ENCODE data around the gene EIF3A.

EIF3A gene

GRCh38 chr10:119061352-119061751, 19.3 kb downstream of the EIF3A start:
- peaks cover 98% of the 10 kb centered on the region for H3K36me3 ChIP-seq
- no peak for TF ChIP-seq CTCF (IDR thresholded peaks at IDR 0.05; ENCODE audit: low read depth, low read length)
- DNase-seq = no peak
- no peaks in the 10 kb centered on the region for H3K9me3 ChIP-seq (ENCODE audit: severe bottlenecking)
- H3K4me3 ChIP-seq (ENCODE audit: low read depth, low read length) = no peak overlapping the region
- no peak overlapping the region for H3K27ac ChIP-seq
- no peaks in the 10 kb centered on the region for H3K27me3 ChIP-seq (ENCODE audit: insufficient read depth, low read depth, severe bottlenecking)

GRCh38 chr10:119060107-119060506, 20.5 kb downstream of the EIF3A start:
- no peak overlapping the region for H3K4me3 ChIP-seq (ENCODE audit: low read depth, low read length)
- DNase-seq = no peak
- no peaks in the 10 kb centered on the region for H3K27me3 ChIP-seq (ENCODE audit: insufficient read depth, low read depth, severe bottlenecking)
- peaks cover 100% of the 10 kb centered on the region for H3K36me3 ChIP-seq
- no peaks in the 10 kb centered on the region for H3K9me3 ChIP-seq (ENCODE audit: severe bottlenecking)
- TF ChIP-seq CTCF (IDR thresholded peaks at IDR 0.05; ENCODE audit: low read depth, low read length) = no peak
- no peak overlapping the region for H3K27ac ChIP-seq

- Histone ChIP-seq H3K9me3 (ENCODE audit: severe bottlenecking) (no peaks in the 10 kb centered on the region), H3K27ac (no peak overlapping the region), H3K36me3 (peaks cover 100% of the 10 kb centered on the region), H3K4me3 (ENCODE audit: low read depth, low read length) (no peak overlapping the region), H3K27me3 (ENCODE audit: insufficient read depth, low read depth, severe bottlenecking) (no peaks in the 10 kb centered on the region)
- no peak for TF ChIP-seq CTCF (IDR thresholded peaks at IDR 0.05; ENCODE audit: low read depth, low read length)
- DNase-seq = no peak
These were observed 21.1 kb downstream of the EIF3A start for GRCh38 chr10:119059557-119059956.

GRCh38 chr10:119058010-119058409, 22.6 kb downstream of the EIF3A start:
- TF ChIP-seq CTCF (IDR thresholded peaks at IDR 0.05; ENCODE audit: low read depth, low read length) = no peak
- Histone ChIP-seq H3K27me3 (ENCODE audit: insufficient read depth, low read depth, severe bottlenecking) (no peaks in the 10 kb centered on the region), H3K27ac (no peak overlapping the region), H3K9me3 (ENCODE audit: severe bottlenecking) (no peaks in the 10 kb centered on the region), H3K4me3 (ENCODE audit: low read depth, low read length) (no peak overlapping the region), H3K36me3 (peaks cover 100% of the 10 kb centered on the region)
- no peak for DNase-seq

- H3K27ac ChIP-seq = no peak overlapping the region
- peaks cover 100% of the 10 kb centered on the region for H3K36me3 ChIP-seq
- no peaks in the 10 kb centered on the region for H3K9me3 ChIP-seq (ENCODE audit: severe bottlenecking)
- H3K4me3 ChIP-seq (ENCODE audit: low read depth, low read length) = no peak overlapping the region
- no peaks in the 10 kb centered on the region for H3K27me3 ChIP-seq (ENCODE audit: insufficient read depth, low read depth, severe bottlenecking)
- no peak for DNase-seq
- no peak for TF ChIP-seq CTCF (IDR thresholded peaks at IDR 0.05; ENCODE audit: low read depth, low read length)
These were observed 25.1 kb downstream of the EIF3A start for GRCh38 chr10:119055472-119055871.

GRCh38 chr10:119051775-119052174, 28.8 kb downstream of the EIF3A start:
- no peak for DNase-seq
- no peaks in the 10 kb centered on the region for H3K9me3 ChIP-seq (ENCODE audit: severe bottlenecking)
- TF ChIP-seq CTCF (IDR thresholded peaks at IDR 0.05; ENCODE audit: low read depth, low read length) = no peak
- H3K36me3 ChIP-seq = peaks cover 99% of the 10 kb centered on the region
- no peaks in the 10 kb centered on the region for H3K27me3 ChIP-seq (ENCODE audit: insufficient read depth, low read depth, severe bottlenecking)
- no peak overlapping the region for H3K27ac ChIP-seq
- no peak overlapping the region for H3K4me3 ChIP-seq (ENCODE audit: low read depth, low read length)
